Measurements from ENCODE around the gene AGBL4.

GRCh38 chr1:49298304-49298703, 725.5 kb downstream of the AGBL4 start:
- TF ChIP-seq POLR2A (IDR thresholded peaks at IDR 0.05; ENCODE audit: borderline replicate concordance, extremely low read depth, insufficient read depth, insufficient read length) (no peak), SRF (IDR thresholded peaks at IDR 0.05; ENCODE audit: low read depth) (no peak), EGR1 (IDR thresholded peaks at IDR 0.05; ENCODE audit: low read depth) (no peak), CEBPB (IDR thresholded peaks at IDR 0.05; ENCODE audit: low read depth) (no peak), JUND (IDR thresholded peaks at IDR 0.05) (no peak), EZH2 (IDR thresholded peaks at IDR 0.05) (no peak), POLR2AphosphoS5 (IDR thresholded peaks at IDR 0.05; ENCODE audit: low read depth, low read length) (no peak), YY1 (IDR thresholded peaks at IDR 0.05; ENCODE audit: extremely low read depth, insufficient replicate concordance, low read depth, low read length) (no peak), FOSL1 (IDR thresholded peaks at IDR 0.05; ENCODE audit: low read depth) (no peak), SIN3A (IDR thresholded peaks at IDR 0.05; ENCODE audit: low read depth) (no peak), RAD21 (IDR thresholded peaks at IDR 0.05; ENCODE audit: low read depth) (no peak), ZNF274 (IDR thresholded peaks at IDR 0.05; ENCODE audit: low read depth, low read length) (no peak)
- TF ChIP-seq, protein P1, sequence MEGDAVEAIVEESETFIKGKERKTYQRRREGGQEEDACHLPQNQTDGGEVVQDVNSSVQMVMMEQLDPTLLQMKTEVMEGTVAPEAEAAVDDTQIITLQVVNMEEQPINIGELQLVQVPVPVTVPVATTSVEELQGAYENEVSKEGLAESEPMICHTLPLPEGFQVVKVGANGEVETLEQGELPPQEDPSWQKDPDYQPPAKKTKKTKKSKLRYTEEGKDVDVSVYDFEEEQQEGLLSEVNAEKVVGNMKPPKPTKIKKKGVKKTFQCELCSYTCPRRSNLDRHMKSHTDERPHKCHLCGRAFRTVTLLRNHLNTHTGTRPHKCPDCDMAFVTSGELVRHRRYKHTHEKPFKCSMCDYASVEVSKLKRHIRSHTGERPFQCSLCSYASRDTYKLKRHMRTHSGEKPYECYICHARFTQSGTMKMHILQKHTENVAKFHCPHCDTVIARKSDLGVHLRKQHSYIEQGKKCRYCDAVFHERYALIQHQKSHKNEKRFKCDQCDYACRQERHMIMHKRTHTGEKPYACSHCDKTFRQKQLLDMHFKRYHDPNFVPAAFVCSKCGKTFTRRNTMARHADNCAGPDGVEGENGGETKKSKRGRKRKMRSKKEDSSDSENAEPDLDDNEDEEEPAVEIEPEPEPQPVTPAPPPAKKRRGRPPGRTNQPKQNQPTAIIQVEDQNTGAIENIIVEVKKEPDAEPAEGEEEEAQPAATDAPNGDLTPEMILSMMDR (IDR thresholded peaks at IDR 0.05 in 2 of 3, conservative IDR thresholded peaks at IDR 0.05 in 1 of 3; ENCODE audit: borderline replicate concordance in 1 of 3, insufficient read depth in 1 of 3, low read depth in 2 of 3, low read length in 2 of 3): no peak
- TF ChIP-seq, protein P2, sequence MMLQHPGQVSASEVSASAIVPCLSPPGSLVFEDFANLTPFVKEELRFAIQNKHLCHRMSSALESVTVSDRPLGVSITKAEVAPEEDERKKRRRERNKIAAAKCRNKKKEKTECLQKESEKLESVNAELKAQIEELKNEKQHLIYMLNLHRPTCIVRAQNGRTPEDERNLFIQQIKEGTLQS (IDR thresholded peaks at IDR 0.05): no peak

Data from HCT116 (cell line).